Measurements from ENCODE around the gene A2M. TPM values are rescaled to one million over a fixed set of nuclear protein-coding genes. Genes with fewer than 3 reads are reported as not detected.

Gene A2M
- total RNA-seq, 2 donors from 2014 or later = 340 to 683 TPM

GRCh38 chr12:9118158-9118557, 2.4 kb upstream of the A2M start:
- no peak for DNase-seq (ENCODE audit: low spot score)

GRCh38 chr12:9114946-9115345, 773 bp downstream of the A2M start:
- no peak for DNase-seq (ENCODE audit: low spot score)
- H3K27ac ChIP-seq = peak overlapping the region; percentile 79 to 86
- H3K4me1 ChIP-seq = peaks cover 0 to 50% of the 10 kb centered on the region in 2 donors
- no peaks in the 10 kb centered on the region for H3K27me3 ChIP-seq
- TF ChIP-seq CTCF (IDR thresholded peaks at IDR 0.05) = no peak
- H3K36me3 ChIP-seq = peaks cover 27% of the 10 kb centered on the region
- H3K9me3 ChIP-seq = no peaks in the 10 kb centered on the region
- H3K4me3 ChIP-seq = peak overlapping the region; percentile 44 to 50

More at GRCh38 chr12:9118158-9118557, 2.4 kb upstream of the A2M start:
- TF ChIP-seq CTCF (IDR thresholded peaks at IDR 0.05) = no peak
- Histone ChIP-seq H3K27ac (peak overlapping the region; percentile 79 to 86), H3K4me3 (no peak overlapping the region), H3K4me1 (peaks cover 0 to 38% of the 10 kb centered on the region in 2 donors), H3K27me3 (no peaks in the 10 kb centered on the region), H3K36me3 (no peaks in the 10 kb centered on the region), H3K9me3 (no peaks in the 10 kb centered on the region)

- Histone ChIP-seq H3K27me3 (no peaks in the 10 kb centered on the region), H3K9me3 (no peaks in the 10 kb centered on the region), H3K4me1 (peaks cover 0 to 45% of the 10 kb centered on the region in 2 donors), H3K27ac (peak overlapping the region; percentile 40 to 86), H3K36me3 (peaks cover 37% of the 10 kb centered on the region), H3K4me3 (peak overlapping the region; percentile 44 to 50)
- no peak for DNase-seq (ENCODE audit: low spot score)
- TF ChIP-seq CTCF (IDR thresholded peaks at IDR 0.05) = no peak
Observed at GRCh38 chr12:9113987-9114309, 1.8 kb downstream of the A2M start.

- peaks cover 0 to 40% of the 10 kb centered on the region in 2 donors for H3K4me1 ChIP-seq
- peaks cover 42% of the 10 kb centered on the region for H3K36me3 ChIP-seq
- peak overlapping the region; percentile 44 to 50 for H3K4me3 ChIP-seq
- no peak for DNase-seq (ENCODE audit: low spot score)
- no peak for TF ChIP-seq CTCF (IDR thresholded peaks at IDR 0.05)
- no peaks in the 10 kb centered on the region for H3K27me3 ChIP-seq
- H3K9me3 ChIP-seq = no peaks in the 10 kb centered on the region
- peak overlapping the region; percentile 40 to 86 for H3K27ac ChIP-seq
Observed at GRCh38 chr12:9113296-9113986, 2.3 kb downstream of the A2M start.

GRCh38 chr12:9112076-9112853, 3.5 kb downstream of the A2M start:
- H3K36me3 ChIP-seq = peaks cover 54% of the 10 kb centered on the region
- peak overlapping the region in 1 of 2 donors; percentile 50 for H3K4me3 ChIP-seq
- no peaks in the 10 kb centered on the region for H3K27me3 ChIP-seq
- H3K27ac ChIP-seq = peak overlapping the region; percentile 40 to 86
- DNase-seq (ENCODE audit: low spot score) = no peak
- H3K9me3 ChIP-seq = no peaks in the 10 kb centered on the region
- no peak for TF ChIP-seq CTCF (IDR thresholded peaks at IDR 0.05)
- peaks cover 0 to 29% of the 10 kb centered on the region in 2 donors for H3K4me1 ChIP-seq

Measured in right atrium auricular region (tissue), 2 donors.